HG02973 (cell line): ENCODE results near the gene CCDC149.

Experiments used
- ATAC-seq: cut with Tn5 transposase; IDR thresholded peaks from one replicate; pipeline ENCODE4 v1.9.1; 2021; ENCODE audit warnings: moderate library complexity; ENCODE audit not compliant: unreplicated experiment

Gene CCDC149

DNA sequence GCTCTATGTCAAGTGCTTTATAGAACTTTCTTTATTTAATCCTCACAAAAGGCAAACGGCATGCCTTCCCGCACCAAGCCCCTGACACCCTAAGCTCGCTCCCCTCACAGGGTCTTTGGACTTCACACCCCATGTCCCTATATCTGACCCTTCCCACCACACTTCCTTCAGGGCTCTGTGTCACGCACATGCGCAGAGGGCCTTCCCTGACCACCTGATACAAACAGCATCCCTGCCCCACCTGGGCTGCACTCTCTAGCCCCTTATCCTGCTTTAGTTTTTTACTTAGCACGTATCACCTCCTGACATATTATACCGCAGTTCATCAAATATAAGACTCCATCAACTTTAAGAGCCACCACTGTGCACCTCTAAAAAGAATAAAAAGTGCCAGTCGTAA lies 67.7 kb downstream of the CCDC149 start:
- no peak for ATAC-seq

DNA sequence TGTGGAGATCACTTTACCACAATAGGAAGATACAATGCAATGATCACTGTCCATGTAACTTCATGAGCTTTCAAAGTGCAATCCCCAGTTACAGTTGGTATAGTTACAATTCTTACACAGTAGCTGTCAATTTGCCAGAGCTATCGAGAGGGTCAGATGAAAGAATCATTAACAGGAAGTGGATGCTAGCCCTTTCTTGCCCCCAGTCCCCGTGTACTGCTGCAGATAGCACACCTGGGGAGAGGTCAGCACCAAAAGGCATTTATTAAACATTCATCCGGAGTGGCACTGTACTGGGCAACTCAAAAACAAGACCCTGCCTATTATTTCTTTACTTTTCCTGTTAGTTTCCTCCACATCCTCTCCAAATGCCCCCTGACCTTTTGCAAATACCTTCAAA lies 69.7 kb downstream of the CCDC149 start:
- ATAC-seq: no peak

DNA sequence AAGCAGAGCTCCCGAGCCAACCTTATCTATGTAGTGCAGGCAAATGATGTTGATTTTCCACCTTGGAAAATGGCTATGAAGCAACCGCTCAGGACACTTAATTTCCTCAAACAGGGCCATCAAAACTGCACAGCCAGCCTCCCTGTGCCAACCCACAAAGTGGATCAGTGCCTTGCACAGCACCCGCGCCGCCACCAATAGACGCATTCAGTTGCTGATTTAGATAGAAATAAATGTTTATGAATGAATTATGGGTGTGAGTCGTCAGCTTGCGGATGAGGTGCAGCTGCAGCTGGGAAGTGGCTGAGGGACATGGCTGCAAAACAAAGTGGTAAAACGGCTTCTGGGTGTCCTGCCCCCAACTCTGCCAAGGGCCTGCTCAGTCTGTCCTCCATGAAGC lies 70.5 kb downstream of the CCDC149 start:
- no peak for ATAC-seq

DNA sequence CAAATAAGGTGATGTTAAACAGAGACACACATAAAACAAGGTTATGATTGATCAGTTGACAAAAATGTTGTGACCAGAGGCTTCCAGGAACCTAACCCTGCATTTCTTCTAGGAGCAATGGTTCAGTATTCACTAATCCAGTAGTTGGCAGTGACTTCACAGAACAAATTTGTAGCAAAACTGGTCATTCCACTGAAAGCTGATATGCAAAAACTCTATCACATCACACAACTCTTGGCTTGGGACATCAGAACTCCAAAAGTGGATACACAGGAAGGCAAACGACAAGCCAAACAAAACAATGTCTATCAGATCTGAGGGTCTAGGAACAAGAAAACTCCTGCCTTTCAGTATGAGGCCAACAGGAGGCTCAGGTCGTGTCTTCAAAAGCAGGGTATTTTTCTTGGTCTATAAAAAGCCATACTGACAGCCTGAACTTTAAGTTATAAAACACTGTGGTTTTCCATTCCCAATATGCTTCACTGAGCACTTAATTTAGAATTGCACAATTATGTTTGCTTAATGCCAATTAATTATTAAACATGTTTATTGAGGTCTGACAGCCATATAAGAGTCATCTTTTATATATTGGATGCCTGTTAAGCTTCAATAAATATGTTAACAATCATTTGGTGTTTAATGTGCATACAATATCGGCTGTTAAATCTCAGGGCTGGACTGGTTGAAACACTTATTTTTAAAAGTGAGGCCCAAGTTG lies 71.9 kb downstream of the CCDC149 start:
- ATAC-seq: no peak

DNA sequence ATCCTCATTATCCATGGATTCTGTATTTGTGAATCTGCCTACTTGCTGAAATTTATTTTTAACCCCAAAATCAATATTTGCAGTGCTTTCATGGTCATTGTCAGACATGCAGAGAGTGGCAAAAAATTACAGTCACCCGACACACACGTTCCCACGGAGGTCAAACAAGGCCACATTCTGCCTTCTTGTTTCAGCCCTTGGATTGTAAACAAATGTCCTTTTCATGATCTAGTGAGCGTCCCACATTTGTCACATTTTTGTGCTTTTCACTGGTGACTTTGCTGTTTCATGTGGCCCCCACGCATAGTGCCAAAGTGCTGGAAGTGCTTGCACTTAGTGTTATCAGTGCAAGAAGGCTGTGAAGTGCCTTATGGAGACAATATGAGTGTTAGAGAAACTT lies 72.5 kb downstream of the CCDC149 start:
- no peak for ATAC-seq

DNA sequence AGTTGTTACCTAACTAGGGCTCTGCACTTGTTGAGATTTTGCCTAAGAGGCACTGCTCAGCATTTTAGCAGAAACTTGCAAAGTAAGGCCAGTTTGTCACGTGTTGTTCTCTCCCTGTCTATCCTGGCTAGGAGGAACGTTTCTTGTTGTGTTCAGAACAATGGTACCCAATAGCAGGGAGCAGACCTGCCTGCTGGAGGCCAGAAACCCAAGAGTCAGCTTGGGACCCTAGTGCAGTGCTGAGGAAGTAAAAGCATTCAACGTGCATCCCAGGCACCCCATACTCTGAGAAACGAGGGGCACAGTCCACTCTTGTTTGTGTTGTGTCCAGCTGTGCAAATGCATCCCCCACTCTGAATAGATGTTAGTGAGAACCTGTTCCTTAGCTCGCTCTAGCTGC lies 75.1 kb downstream of the CCDC149 start:
- ATAC-seq: no peak

DNA sequence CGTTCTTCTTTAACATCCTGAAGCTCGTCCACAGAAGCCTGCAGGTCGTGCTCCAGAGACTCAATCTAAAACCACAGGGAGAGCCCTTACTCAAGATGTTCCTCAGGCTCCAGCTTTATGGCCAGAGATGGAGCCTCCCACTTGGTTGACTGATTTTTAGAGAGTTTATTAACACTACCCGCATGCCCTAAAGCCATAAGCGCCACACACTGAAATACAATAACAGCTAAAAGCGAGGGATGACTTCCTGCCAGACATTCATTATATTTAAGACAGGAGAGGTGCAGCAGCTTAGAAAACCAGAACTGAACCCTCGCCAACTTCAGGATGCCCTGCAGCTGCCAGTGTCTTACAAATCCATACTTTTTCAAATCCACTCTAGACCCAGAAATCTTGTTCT lies 75.5 kb downstream of the CCDC149 start:
- no peak for ATAC-seq

DNA sequence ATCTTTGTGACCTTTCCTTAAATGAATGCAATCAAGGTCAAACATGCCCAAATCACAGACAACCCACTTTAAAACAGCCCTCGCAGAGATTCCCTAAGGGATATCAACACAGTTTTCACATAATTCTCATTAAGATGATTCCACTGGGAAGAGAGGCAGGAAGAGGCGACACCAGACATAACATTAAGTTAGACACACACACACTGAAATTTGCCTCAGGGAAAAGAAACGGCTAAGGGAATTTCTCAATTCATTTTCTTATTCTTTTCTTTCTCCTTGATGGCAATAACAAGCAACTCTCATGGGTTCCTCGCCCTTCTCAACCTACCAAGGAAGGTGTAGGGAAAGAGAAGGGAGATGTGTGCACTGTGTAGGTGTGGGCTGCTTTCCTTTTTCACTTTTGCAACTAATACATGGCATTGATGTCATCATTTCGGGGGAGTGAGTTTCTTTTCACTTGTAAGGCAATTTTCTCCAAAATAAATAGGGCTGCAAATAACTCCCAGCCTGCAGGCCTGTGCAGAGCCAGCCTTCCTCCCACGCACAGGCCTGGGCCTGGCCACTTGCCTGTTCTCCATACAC lies 76.1 kb downstream of the CCDC149 start:
- no peak for ATAC-seq

DNA sequence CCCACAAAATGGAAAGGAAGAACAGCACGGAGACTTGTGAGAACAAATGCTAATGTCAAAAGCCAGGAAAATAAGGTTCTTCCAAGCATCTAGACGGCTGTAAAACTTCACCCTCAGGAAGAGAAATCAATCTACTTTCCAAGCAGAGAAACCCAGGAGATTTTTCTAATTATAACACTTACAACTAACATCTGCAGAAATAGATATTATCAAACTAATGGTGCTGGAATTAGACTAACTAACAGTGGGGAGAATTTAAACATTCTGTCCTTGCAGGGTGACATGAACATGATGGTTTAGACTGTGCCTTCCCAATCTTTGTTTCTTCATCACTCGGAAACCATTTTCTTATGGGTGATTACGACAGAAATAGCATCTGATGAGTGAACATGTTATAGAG lies 77.1 kb downstream of the CCDC149 start:
- ATAC-seq: no peak

DNA sequence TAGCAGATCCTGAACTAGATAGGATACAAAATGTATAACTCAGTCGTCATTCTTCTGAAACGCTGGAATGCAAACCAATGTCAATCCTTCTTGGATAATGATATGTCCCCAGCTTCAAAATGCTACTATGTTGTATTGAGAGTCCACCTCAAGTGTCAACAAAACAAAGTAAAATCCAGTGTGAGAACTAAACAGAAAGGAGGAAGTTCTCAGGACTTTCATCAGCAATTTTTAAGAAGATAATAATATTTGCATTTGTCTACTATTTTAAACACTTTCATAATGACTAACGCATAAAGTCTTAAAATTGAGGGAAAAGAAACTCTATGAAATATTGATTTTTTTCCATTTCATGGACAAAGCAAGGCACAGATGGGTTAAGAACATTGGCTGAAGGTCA lies 81.2 kb downstream of the CCDC149 start:
- no peak for ATAC-seq

DNA sequence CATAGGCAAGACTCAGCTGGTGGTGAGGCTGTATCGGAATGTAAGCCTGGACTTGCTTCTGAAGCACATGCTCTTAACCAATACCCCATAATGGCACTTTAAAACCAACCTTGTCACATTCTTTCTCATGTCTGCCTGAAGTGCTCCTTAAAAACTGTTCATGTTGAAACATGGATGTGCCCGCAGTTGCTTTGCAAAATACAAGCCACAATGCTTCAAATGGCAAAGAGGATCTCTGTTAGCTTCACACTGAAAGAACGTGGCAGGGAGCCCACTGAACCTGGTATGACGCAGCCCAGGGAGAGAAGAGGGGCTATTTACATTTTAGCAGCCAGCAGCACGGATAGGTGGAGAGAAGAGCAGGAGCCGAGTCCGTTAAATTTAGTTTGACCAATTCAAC lies 88.1 kb downstream of the CCDC149 start:
- ATAC-seq: no peak

DNA sequence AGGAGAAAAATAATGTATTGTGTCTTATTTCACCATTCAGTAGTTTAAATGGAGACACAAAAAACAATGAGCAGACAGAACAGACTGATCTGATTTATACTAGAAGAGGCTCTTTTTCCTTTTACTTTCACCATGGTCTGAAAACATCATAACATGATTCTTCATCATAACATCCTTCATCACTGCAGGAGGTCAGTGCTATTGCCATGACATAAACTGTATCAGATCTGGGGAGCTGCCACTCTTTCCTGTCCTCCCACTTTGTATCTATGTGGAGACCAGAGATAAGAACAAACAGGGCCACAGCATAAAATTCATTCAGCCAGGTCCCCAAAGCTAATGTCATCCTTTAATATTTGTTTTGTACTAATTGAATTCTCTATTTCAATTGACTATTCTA lies 92.3 kb downstream of the CCDC149 start:
- no peak for ATAC-seq

DNA sequence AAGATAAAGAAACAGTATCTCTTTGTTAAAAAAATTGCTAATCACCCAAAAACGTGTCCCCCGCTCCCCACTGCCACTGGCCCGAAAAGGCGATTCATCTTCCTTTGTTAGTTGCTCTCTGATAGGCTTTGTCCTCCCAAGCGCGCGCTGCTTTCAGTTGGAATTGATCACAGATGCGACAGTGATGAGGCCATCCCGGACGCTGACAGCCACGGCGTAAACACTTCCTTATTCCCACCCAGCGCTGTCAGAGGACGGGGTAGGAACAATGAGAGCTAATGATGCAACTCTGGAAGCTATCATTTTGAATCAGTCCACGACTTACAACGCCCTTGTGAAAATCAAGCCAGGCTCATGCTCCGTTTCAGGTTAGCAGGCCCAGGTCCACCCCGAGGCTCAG lies 96.0 kb downstream of the CCDC149 start:
- ATAC-seq: no peak

DNA sequence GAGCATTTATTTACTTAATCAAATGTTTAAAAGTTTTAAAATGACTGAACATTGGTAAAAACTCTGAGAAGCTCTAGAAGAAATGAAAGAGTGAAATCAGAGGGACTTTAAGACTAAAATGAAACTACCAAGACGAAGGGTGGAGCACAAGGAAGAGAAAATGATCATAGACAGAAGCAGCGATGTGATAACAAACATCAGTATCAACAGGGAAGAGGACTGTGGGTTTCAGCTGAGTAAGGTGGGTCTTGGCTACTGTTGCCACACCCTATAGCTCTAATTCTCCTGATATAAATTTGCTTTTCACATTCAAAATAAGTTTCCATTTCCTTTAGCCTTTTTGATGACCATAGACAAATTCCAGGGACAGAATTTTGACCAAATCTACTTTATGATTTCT lies 99.1 kb downstream of the CCDC149 start:
- ATAC-seq: no peak

DNA sequence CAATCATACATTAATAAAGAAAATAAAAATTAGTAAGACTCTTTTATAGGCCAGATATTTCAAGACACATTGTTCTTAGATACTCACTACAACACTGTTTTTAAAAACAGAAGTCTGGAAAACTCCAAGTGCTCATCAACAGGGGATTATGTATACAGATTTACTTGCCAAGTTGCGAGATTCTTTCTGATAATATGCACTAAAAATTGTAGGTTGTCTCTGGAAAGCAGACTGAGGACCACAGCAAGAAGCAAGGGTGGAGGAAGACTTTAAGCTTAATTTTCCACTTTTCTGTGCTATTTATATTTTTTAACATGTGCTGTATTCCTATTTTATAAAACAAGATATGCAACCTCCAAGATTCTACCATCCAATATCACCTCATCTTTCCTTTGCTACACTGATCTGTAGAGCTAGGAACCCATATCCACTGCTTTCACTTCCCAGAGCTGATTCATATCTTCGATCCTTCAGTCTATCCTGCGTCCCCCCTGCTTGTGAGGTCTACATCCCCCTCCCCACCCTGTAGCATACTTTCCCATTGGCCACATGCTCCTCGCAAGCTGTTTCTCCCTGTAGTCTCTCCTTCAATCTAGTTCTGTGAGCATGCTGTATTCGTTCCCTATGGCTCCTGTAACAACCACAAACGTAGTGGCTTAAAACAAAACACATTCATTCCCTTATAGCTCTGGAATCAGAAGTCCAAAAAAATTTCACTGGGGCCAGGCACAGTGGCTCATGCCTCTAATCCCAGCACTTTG lies 101.8 kb downstream of the CCDC149 start:
- no peak for ATAC-seq

DNA sequence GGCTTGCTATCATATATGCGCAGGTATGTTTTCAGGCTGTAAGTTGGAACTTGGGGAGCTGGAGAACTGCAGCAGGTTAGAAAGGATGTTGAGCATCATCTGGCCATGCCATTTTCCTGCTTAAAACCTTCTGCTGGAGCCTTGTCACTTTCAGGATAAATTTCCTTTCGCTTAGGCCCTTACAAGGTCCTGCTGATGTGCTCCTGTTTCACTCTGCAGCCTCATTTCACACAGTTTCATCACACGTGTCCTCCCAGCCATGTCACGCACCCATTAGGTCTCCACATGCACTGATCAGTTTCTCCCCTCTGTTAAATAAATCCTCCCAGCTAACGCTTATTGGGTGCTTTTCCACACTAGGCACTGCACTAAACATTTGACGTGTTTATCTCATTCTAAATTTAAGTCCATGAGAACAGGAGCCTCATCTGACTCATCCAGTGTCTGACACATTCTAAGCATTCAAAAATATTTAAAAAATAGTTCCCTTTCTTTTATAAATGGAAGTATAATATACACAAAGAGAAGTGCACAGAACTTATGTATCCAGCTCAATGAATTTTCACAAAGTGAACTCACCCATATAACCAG lies 102.9 kb downstream of the CCDC149 start:
- no peak for ATAC-seq

DNA sequence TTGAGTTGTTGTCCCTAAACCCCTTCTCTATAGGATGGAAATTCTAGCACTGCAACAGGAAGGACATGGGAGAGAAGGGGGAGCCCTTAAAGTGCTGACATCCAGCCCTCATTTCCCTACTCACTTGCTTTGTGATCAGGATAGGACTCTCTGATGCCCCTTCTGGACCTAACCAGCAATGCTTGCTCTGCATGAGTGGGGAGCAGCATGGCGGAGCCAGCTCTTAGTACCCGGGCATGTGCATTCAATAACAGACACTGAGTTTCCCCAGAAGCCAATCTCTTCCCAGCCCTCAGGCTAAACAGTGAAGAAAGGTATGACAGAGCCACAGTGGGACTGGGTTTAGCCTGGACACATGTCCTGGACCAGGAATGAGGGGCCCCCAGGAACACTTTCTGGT lies 103.5 kb downstream of the CCDC149 start:
- no peak for ATAC-seq

DNA sequence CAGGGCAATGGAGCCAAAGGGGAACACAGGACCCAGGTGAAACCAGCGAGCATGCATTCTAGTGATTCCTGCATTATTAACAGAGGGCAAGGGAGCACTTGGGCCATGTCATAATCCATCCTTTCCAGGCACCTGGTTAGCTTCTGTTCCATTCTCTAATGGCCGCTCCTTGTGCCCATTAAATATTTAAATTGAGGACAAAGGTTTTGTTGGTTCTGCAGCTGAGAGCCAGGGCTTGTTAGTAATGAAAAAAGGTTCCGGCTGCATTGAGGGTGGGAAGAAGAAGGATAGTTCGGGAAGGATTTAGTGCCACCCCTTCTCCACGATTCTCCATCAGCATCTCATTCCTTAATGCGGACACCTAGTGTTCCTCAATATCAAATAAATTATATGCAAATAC lies 103.9 kb downstream of the CCDC149 start:
- ATAC-seq: no peak

DNA sequence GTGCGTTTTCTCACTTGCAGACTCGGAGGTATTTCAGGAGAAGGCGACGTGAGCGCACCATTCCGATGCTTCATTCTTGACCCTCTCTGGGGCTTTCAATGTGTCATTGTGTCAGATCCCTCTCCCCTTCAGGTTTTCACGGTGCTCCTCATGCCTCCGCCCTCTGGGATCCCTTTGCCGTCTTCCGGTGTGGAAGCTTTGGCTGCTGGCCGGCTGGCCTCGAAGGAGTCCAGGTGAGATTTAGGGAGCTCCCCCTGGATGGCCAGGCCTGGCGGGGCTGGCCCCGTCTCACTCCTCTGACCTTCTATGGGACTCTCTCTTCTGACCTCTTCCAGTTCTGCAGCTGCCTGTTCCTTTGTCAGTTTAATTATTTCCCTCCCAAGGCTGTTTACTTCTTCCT lies 104.6 kb downstream of the CCDC149 start:
- no peak for ATAC-seq

DNA sequence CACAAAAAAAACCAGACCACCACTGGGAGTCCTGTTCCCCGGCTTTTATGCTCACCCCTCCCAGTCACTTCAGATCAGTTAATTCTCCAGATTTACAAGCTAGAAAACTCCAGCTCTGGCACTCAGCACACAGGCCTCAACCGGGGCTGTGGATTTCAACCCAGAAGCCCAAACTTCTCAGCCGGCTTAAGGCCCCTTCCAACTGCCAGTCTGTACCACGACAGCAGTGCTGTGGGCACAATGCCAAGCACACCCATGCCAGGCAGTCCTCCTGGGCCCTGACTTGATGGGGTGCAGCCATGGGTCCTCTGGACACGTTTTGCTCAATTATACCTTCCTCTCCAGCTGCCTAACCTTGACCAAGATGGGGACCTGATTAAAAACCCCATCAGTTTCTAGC lies 105.2 kb downstream of the CCDC149 start:
- ATAC-seq: no peak

DNA sequence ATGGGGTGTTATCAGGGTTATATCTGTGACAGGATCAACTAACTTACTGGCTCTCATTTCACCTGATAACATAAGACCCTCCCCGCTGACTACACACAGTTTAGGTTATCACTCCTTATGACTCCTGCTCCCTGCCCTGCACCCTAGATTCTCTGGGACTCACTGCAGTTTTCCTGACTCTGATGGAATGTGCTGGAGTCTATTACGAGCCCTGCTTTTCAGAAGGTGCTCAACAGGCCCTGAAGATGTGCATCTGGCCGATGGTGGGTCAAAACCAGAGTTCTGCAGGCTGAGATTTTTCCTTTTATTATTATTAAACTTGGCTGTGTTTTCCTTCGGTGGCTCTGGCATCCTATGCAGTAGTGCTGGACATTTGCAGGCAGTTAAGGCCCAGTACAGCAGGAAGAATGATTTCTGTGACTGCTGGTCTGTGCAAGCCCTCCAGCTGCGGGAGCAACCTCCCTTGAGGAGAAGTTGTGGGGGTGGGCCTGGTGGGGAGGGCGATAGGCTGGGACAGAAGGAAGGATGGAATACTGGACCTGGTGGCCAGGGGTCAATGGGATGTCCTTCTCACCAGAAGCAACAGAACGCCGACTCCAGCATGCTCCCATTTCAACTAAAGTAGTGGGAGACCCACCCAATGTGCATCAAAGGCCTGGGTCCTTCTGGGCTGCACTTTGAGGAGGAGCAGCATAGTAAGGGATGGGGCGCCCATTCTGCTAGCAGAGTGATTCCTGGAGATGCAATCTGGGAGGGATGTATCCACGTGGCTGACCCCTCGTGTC lies 106.4 kb downstream of the CCDC149 start:
- no peak for ATAC-seq
